Measurements from ENCODE around the gene AKIP1. TPM values are rescaled to one million over a fixed set of nuclear protein-coding genes. Genes with fewer than 3 reads are reported as not detected.

Gene AKIP1
- total RNA-seq, 1 experiment from 2014 or later: 28.7 TPM

- Histone ChIP-seq H3K9me3 (no peaks in the 10 kb centered on the region), H3K27me3 (replicated peaks; ENCODE audit: control insufficient read depth, insufficient read depth, low read length) (no peaks in the 10 kb centered on the region), H3K4me1 (no peaks in the 10 kb centered on the region), H3K4me3 (ENCODE audit: low read depth, low read length) (no peak overlapping the region), H3K36me3 (ENCODE audit: control insufficient read depth, insufficient read depth, low read length) (0 out of 2 replicates have a peak, but pooled peaks cover 2% of the 10 kb centered on the region)
- H3K36me3 Mint-ChIP-seq (ENCODE audit: insufficient read depth, unreplicated experiment): peaks cover 32% of the 10 kb centered on the region
- peak in 1 of 2 experiments; percentile 1 for TF ChIP-seq CTCF (IDR thresholded peaks at IDR 0.05; ENCODE audit: insufficient read depth in 1 of 2, low read depth in 1 of 2, low read length in 1 of 2, severe bottlenecking in 1 of 2, unreplicated experiment in 1 of 2)
- no peaks in the 10 kb centered on the region for H3K27me3 Mint-ChIP-seq (ENCODE audit: insufficient read depth, unreplicated experiment)
- no peaks in the 10 kb centered on the region for H3K9me3 Mint-ChIP-seq (ENCODE audit: unreplicated experiment)
- no peak overlapping the region for H3K27ac Mint-ChIP-seq (ENCODE audit: unreplicated experiment)
- DNase-seq: no peak
- no peak overlapping the region for H3K4me3 Mint-ChIP-seq (ENCODE audit: unreplicated experiment)
- CTCF ChIA-PET: interaction anchor here (1.0 to 2.4 kb wide), 5 partner anchors 21 to 223 kb away, joined by 3 to 42 read pairs (median 6); partner anchors contain the start of gene ASCL3
- BruUV-seq (replicated peaks): no TSS peak
- H3K4me1 Mint-ChIP-seq (ENCODE audit: low read depth, unreplicated experiment): peaks cover 12% of the 10 kb centered on the region
- intact Hi-C loops (cut with micrococcal nuclease; ENCODE audit: unreplicated experiment): loop anchor here (1.0 to 5.0 kb wide), 4 partner anchors 45 to 1437 kb away; no protein-coding TSS in a partner anchor
- POLR2A ChIA-PET: no interaction called here
These were observed 3.7 kb downstream of the AKIP1 start for GRCh38 chr11:8914661-8915018.

- intact Hi-C loops (cut with micrococcal nuclease; ENCODE audit: unreplicated experiment): loop anchor here (2.0 kb wide), 1 partner anchor 18 kb away; no protein-coding TSS in a partner anchor
- H3K27ac Mint-ChIP-seq (ENCODE audit: unreplicated experiment): peak overlapping the region; percentile 35
- H3K36me3 Mint-ChIP-seq (ENCODE audit: insufficient read depth, unreplicated experiment): peaks cover 40% of the 10 kb centered on the region
- peaks cover 12% of the 10 kb centered on the region for H3K4me1 Mint-ChIP-seq (ENCODE audit: low read depth, unreplicated experiment)
- Histone ChIP-seq H3K36me3 (ENCODE audit: control insufficient read depth, insufficient read depth, low read length) (0 out of 2 replicates have a peak, but pooled peaks cover 2% of the 10 kb centered on the region), H3K4me3 (ENCODE audit: low read depth, low read length) (no peak overlapping the region), H3K4me1 (no peaks in the 10 kb centered on the region), H3K9me3 (no peaks in the 10 kb centered on the region), H3K27me3 (replicated peaks; ENCODE audit: control insufficient read depth, insufficient read depth, low read length) (no peaks in the 10 kb centered on the region)
- CTCF ChIA-PET: interaction anchor here (1.1 to 1.2 kb wide), 2 partner anchors 42 to 220 kb away, joined by 3 to 7 read pairs; no protein-coding TSS in a partner anchor
- no peak overlapping the region for H3K4me3 Mint-ChIP-seq (ENCODE audit: unreplicated experiment)
- no peak for TF ChIP-seq CTCF (IDR thresholded peaks at IDR 0.05; ENCODE audit: insufficient read depth in 1 of 2, low read depth in 1 of 2, low read length in 1 of 2, severe bottlenecking in 1 of 2, unreplicated experiment in 1 of 2)
- H3K27me3 Mint-ChIP-seq (ENCODE audit: insufficient read depth, unreplicated experiment): no peaks in the 10 kb centered on the region
- no peaks in the 10 kb centered on the region for H3K9me3 Mint-ChIP-seq (ENCODE audit: unreplicated experiment)
- POLR2A ChIA-PET: no interaction called here
- BruUV-seq (replicated peaks): no TSS peak
- DNase-seq: peak in 1 of 2 experiments; percentile 34
These were observed 6.3 kb downstream of the AKIP1 start for GRCh38 chr11:8917157-8917825.

- DNase-seq: no peak
- no TSS peak for BruUV-seq (replicated peaks)
- POLR2A ChIA-PET: no interaction called here
- Mint-ChIP-seq H3K4me1 (ENCODE audit: low read depth, unreplicated experiment) (peaks cover 6% of the 10 kb centered on the region), H3K27ac (ENCODE audit: unreplicated experiment) (no peak overlapping the region), H3K36me3 (ENCODE audit: insufficient read depth, unreplicated experiment) (peaks cover 15% of the 10 kb centered on the region), H3K27me3 (ENCODE audit: insufficient read depth, unreplicated experiment) (no peaks in the 10 kb centered on the region), H3K4me3 (ENCODE audit: unreplicated experiment) (no peak overlapping the region), H3K9me3 (ENCODE audit: unreplicated experiment) (no peaks in the 10 kb centered on the region)
- Histone ChIP-seq H3K4me3 (ENCODE audit: low read depth, low read length) (no peak overlapping the region), H3K9me3 (no peaks in the 10 kb centered on the region), H3K27me3 (replicated peaks; ENCODE audit: control insufficient read depth, insufficient read depth, low read length) (no peaks in the 10 kb centered on the region), H3K36me3 (ENCODE audit: control insufficient read depth, insufficient read depth, low read length) (no peaks in the 10 kb centered on the region), H3K4me1 (no peaks in the 10 kb centered on the region)
- CTCF ChIA-PET: no interaction called here
- intact Hi-C loops (cut with micrococcal nuclease; ENCODE audit: unreplicated experiment): no loop called here
- no peak for TF ChIP-seq CTCF (IDR thresholded peaks at IDR 0.05; ENCODE audit: insufficient read depth in 1 of 2, low read depth in 1 of 2, low read length in 1 of 2, severe bottlenecking in 1 of 2, unreplicated experiment in 1 of 2)
These were observed 11.7 kb downstream of the AKIP1 start for GRCh38 chr11:8922691-8923090.
